MM.1S (cell line): ENCODE measurements around the gene GLB1L2.

ENCODE experiments used
- EZH2 ChIP-seq: fragments of 300-600 bp; sonication (generic); optimal IDR thresholded peaks from 2 replicates; pipeline ENCODE3; 2017; ENCODE audit warnings: low read depth, mild to moderate bottlenecking, antibody characterized with exemption, low read length, mixed read lengths
- EZH2phosphoT487 ChIP-seq: fragments of 300-600 bp; sonication (generic); IDR thresholded peaks from 2 replicates; pipeline ENCODE4 v1.6.1; 2018; ENCODE audit warnings: antibody characterized with exemption, low read length
- TF ChIP-seq, protein P1 (sequence below): fragments of 300-600 bp; sonication (generic); IDR thresholded peaks from 2 replicates; pipeline ENCODE4 v1.5.1; 2016; ENCODE audit warnings: antibody characterized with exemption, low read length, mixed read lengths

GRCh38 chr11:134413043-134413825 lies 81.4 kb downstream of the GLB1L2 start:
- no peak for TF ChIP-seq EZH2phosphoT487
- TF ChIP-seq, protein P1, sequence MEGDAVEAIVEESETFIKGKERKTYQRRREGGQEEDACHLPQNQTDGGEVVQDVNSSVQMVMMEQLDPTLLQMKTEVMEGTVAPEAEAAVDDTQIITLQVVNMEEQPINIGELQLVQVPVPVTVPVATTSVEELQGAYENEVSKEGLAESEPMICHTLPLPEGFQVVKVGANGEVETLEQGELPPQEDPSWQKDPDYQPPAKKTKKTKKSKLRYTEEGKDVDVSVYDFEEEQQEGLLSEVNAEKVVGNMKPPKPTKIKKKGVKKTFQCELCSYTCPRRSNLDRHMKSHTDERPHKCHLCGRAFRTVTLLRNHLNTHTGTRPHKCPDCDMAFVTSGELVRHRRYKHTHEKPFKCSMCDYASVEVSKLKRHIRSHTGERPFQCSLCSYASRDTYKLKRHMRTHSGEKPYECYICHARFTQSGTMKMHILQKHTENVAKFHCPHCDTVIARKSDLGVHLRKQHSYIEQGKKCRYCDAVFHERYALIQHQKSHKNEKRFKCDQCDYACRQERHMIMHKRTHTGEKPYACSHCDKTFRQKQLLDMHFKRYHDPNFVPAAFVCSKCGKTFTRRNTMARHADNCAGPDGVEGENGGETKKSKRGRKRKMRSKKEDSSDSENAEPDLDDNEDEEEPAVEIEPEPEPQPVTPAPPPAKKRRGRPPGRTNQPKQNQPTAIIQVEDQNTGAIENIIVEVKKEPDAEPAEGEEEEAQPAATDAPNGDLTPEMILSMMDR, result no peak
- TF ChIP-seq EZH2, result no peak
